ENCODE data around the gene CACNA1A.
A peak's percentile ranks its signal among the peaks of the same experiment; 100 is the strongest.

Gene CACNA1A

GRCh38 chr19:13484166-13484565 is 22.1 kb downstream of the CACNA1A start (continued):
- no peak for TF ChIP-seq RBAK (tag by site-specific recombination; IDR thresholded peaks at IDR 0.05)
- no peak for TF ChIP-seq ZNF341 (tag by site-specific recombination; IDR thresholded peaks at IDR 0.05; ENCODE audit: low read depth)

DNA sequence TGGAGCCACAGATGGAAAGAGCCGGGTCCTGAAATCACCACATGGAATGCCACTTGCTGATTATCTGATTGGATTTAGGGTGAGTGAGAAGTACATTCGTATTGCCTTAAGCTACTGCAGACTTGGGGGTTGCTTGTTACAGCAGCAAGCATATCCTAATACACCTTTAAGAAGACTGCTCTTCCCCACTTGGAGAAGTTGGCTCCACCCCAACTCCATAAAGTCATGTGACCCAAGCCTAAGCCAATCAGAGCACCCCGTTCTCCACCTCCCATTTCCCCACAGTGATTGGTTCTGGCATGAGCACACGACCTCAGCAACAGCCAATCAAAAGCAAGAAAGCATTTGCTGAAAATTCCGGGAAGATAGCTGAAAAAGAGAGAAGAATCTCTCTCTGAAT is 23.1 kb downstream of the CACNA1A start:
- Histone ChIP-seq H3K27ac (ENCODE audit: extremely low read depth, low read depth, low read length) (no peak overlapping the region), H3K4me3 (ENCODE audit: low read depth, low read length) (no peak overlapping the region), H3K9me3 (ENCODE audit: control insufficient read depth, insufficient read depth, low read depth, low read length) (no peaks in the 10 kb centered on the region), H3K4me1 (ENCODE audit: control insufficient read depth, insufficient read depth, low read length) (no peaks in the 10 kb centered on the region), H3K36me3 (ENCODE audit: control insufficient read depth in 2 of 2, insufficient read depth in 1 of 2, low read length in 2 of 2) (no peaks in the 10 kb centered on the region)
- CTCF ChIA-PET = no interaction called here
- POLR2A ChIA-PET = no interaction called here
- TF ChIP-seq YY1 (tag by site-specific recombination; IDR thresholded peaks at IDR 0.05) = no peak

GRCh38 chr19:13478576-13478975 is 27.7 kb downstream of the CACNA1A start:
- Histone ChIP-seq H3K9me3 (ENCODE audit: control insufficient read depth, insufficient read depth, low read depth, low read length) (no peaks in the 10 kb centered on the region; the same call in 1 of the 2 replicates), H3K4me1 (ENCODE audit: control insufficient read depth, insufficient read depth, low read length) (no peaks in the 10 kb centered on the region), H3K36me3 (ENCODE audit: control insufficient read depth in 2 of 2, insufficient read depth in 1 of 2, low read length in 2 of 2) (no peaks in the 10 kb centered on the region), H3K27ac (ENCODE audit: extremely low read depth, low read depth, low read length) (no peak overlapping the region), H3K4me3 (ENCODE audit: low read depth, low read length) (no peak overlapping the region)
- CTCF ChIA-PET = interaction anchor here (0.6 kb wide), 1 partner anchor 175 kb away, joined by 5 read pairs; no protein-coding TSS in a partner anchor
- no peak for TF ChIP-seq ZFP37 (tag by site-specific recombination; IDR thresholded peaks at IDR 0.05)
- peak; percentile 84 for TF ChIP-seq SCRT2 (tag by site-specific recombination; IDR thresholded peaks at IDR 0.05)
- POLR2A ChIA-PET = no interaction called here

- Histone ChIP-seq H3K9me3 (ENCODE audit: control insufficient read depth, insufficient read depth, low read depth, low read length) (no peaks in the 10 kb centered on the region; the same call in 1 of the 2 replicates), H3K4me1 (ENCODE audit: control insufficient read depth, insufficient read depth, low read length) (no peaks in the 10 kb centered on the region), H3K36me3 (ENCODE audit: control insufficient read depth in 2 of 2, insufficient read depth in 1 of 2, low read length in 2 of 2) (no peaks in the 10 kb centered on the region), H3K27ac (ENCODE audit: extremely low read depth, low read depth, low read length) (no peak overlapping the region), H3K4me3 (ENCODE audit: low read depth, low read length) (no peak overlapping the region)
- TF ChIP-seq ZNF133 (tag by site-specific recombination; IDR thresholded peaks at IDR 0.05) (peak; percentile 82), ZNF791 (tag by site-specific recombination; IDR thresholded peaks at IDR 0.05) (no peak)
- ChIA-PET POLR2A (no interaction called here), CTCF (interaction anchor here (0.6 kb wide), 1 partner anchor 43 kb away, joined by 3 read pairs; no protein-coding TSS in a partner anchor)
Measured at GRCh38 chr19:13476071-13476470, 30.2 kb downstream of the CACNA1A start.

GRCh38 chr19:13475044-13475443 is 31.2 kb downstream of the CACNA1A start:
- H3K9me3 ChIP-seq (ENCODE audit: control insufficient read depth, insufficient read depth, low read depth, low read length) = no peaks in the 10 kb centered on the region; the same call in 1 of the 2 replicates
- H3K36me3 ChIP-seq (ENCODE audit: control insufficient read depth in 2 of 2, insufficient read depth in 1 of 2, low read length in 2 of 2) = no peaks in the 10 kb centered on the region
- ChIA-PET CTCF (interaction anchor here (0.6 kb wide), 1 partner anchor 44 kb away, joined by 3 read pairs; no protein-coding TSS in a partner anchor), POLR2A (no interaction called here)
- no peak overlapping the region for H3K27ac ChIP-seq (ENCODE audit: extremely low read depth, low read depth, low read length)
- H3K4me3 ChIP-seq (ENCODE audit: low read depth, low read length) = no peak overlapping the region
- no peaks in the 10 kb centered on the region for H3K4me1 ChIP-seq (ENCODE audit: control insufficient read depth, insufficient read depth, low read length)
- no peak for TF ChIP-seq ZNF501 (tag by site-specific recombination; IDR thresholded peaks at IDR 0.05)
- TF ChIP-seq ZNF266 (tag by site-specific recombination; IDR thresholded peaks at IDR 0.05; ENCODE audit: low read depth) = no peak
- no peak for TF ChIP-seq ZNF776 (tag by site-specific recombination; IDR thresholded peaks at IDR 0.05; ENCODE audit: borderline replicate concordance)
- no peak for TF ChIP-seq ZNF843 (tag by site-specific recombination; IDR thresholded peaks at IDR 0.05)
- no peak for TF ChIP-seq EGR2 (tag by site-specific recombination; IDR thresholded peaks at IDR 0.05; ENCODE audit: low read depth)
- TF ChIP-seq ZNF707 (tag by site-specific recombination; IDR thresholded peaks at IDR 0.05) = no peak
- TF ChIP-seq OVOL3 (tag by site-specific recombination; IDR thresholded peaks at IDR 0.05) = no peak
- TF ChIP-seq, protein P1, sequence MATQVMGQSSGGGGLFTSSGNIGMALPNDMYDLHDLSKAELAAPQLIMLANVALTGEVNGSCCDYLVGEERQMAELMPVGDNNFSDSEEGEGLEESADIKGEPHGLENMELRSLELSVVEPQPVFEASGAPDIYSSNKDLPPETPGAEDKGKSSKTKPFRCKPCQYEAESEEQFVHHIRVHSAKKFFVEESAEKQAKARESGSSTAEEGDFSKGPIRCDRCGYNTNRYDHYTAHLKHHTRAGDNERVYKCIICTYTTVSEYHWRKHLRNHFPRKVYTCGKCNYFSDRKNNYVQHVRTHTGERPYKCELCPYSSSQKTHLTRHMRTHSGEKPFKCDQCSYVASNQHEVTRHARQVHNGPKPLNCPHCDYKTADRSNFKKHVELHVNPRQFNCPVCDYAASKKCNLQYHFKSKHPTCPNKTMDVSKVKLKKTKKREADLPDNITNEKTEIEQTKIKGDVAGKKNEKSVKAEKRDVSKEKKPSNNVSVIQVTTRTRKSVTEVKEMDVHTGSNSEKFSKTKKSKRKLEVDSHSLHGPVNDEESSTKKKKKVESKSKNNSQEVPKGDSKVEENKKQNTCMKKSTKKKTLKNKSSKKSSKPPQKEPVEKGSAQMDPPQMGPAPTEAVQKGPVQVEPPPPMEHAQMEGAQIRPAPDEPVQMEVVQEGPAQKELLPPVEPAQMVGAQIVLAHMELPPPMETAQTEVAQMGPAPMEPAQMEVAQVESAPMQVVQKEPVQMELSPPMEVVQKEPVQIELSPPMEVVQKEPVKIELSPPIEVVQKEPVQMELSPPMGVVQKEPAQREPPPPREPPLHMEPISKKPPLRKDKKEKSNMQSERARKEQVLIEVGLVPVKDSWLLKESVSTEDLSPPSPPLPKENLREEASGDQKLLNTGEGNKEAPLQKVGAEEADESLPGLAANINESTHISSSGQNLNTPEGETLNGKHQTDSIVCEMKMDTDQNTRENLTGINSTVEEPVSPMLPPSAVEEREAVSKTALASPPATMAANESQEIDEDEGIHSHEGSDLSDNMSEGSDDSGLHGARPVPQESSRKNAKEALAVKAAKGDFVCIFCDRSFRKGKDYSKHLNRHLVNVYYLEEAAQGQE (tag by site-specific recombination; IDR thresholded peaks at IDR 0.05) = no peak
- TF ChIP-seq SCRT2 (tag by site-specific recombination; IDR thresholded peaks at IDR 0.05) = no peak
- TF ChIP-seq ZNF311 (tag by site-specific recombination; IDR thresholded peaks at IDR 0.05; ENCODE audit: borderline replicate concordance) = no peak

All from HEK293 (cell line).